GM21447 (cell line): ENCODE data around the gene ZDHHC6.
"Not testable (repeated sequence)": the region's sequence is repeated elsewhere in the genome, so short reads cannot be mapped to it uniquely, and the experiment has no call there.

Experiments used
- ATAC-seq: cut with Tn5 transposase; IDR thresholded peaks from one replicate; pipeline ENCODE4 v1.9.1; 2021; ENCODE audit not compliant: unreplicated experiment

Gene ZDHHC6

GRCh38 chr10:112446055-112446854 is 459 bp downstream of the ZDHHC6 start:
- ATAC-seq = no peak

DNA sequence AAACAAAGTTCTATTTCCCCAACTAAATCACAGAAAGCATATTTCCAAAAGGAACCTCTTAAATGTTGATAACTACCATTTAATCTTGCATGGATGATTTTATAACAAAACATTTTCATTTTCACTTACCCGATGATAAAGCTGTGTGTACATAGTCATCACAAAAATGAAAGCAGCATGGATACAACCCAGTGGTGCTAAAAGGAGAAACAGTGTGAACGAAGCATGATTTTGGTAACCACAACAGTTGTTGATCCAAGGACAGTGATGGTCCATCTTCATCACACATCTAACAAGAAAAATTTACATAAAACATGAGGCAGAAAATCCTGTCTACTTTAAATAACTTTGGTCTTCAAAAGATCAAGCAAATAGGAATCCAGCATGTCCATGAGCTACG is 4.7 kb downstream of the ZDHHC6 start:
- no peak for ATAC-seq

DNA sequence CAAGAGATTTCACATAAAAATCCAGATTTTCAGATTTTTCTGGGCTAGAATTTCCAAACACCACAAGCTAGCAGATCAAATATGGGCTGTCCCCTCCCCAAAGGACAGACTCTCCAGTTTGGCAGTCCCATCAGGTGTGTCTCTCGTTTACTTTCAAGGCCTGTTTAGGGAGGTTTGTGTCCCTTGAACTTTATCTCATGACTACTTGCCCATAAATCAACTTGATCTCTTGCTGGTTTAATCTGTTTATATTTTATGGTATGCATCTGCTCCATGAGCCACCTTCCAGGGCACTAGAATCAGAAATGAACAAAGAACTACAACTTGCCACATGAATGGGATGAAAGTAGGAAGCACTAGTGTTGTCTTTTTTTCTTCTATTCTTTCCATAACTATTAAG is 5.2 kb downstream of the ZDHHC6 start:
- ATAC-seq = no peak

GRCh38 chr10:112438356-112438755 is 8.4 kb downstream of the ZDHHC6 start:
- no peak for ATAC-seq

GRCh38 chr10:112434988-112435619 is 11.6 kb downstream of the ZDHHC6 start:
- no peak for ATAC-seq

DNA sequence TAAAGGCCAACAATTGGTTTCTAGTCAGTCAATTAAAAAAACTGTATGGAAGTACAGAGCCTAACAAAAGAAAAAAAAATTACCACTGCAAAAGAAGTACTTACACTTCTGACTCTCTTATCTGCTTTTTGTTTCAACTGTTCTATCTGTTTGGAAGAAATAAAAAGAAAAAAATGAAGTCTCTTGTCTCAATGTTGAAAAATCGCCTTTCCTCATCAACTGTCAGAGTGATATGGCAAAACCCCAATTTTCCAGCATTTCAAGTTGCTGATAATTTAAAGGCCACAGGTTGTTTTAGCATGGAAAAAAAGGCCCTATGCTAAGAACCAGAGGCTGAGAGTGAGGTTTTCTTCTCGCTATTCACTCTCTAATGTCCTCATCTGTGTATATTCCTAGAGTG is 13.6 kb downstream of the ZDHHC6 start:
- ATAC-seq = no peak

- ATAC-seq = no peak
These were observed 17.0 kb downstream of the ZDHHC6 start for GRCh38 chr10:112429654-112430230.

DNA sequence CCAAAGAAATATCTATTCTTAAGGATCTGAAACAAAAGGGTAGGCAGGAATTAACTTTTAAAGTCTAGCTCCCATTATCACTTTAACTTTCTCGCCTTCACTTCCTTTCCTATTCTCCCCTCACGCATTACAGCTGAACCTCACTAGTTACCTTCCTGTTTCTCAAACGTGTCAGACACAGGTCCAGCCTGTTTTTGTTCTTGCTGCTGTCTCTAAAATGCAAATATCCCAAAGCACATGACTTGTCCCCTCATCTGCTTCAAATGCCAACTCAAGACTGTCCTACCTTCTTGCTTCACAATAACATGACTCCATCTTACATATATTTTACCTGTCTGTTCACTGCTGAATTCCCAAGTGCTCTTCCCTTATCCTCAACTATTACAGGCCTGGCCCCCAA is 17.6 kb downstream of the ZDHHC6 start:
- peak; percentile 53 for ATAC-seq

GRCh38 chr10:112426111-112426510 is 20.6 kb downstream of the ZDHHC6 start:
- no peak for ATAC-seq

DNA sequence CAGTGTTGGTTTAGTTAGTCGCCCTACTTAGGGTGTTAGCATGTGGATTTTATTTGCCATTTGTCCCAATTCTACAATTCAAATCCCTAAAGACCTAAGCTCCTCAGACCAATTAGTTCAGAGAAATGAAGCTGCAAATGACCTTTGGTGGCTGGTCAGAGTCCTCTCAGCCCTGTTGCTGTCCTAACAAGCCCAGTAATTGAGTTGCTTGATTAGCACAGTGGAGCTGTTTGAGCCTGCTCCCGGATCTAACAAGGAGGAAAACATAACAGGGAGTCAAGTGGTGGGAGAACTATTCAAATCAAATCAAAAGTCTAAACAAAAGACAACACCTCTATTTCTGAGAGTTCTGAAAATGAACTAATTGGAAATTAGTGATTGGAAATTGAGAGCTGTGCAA is 22.1 kb downstream of the ZDHHC6 start:
- no peak for ATAC-seq

DNA sequence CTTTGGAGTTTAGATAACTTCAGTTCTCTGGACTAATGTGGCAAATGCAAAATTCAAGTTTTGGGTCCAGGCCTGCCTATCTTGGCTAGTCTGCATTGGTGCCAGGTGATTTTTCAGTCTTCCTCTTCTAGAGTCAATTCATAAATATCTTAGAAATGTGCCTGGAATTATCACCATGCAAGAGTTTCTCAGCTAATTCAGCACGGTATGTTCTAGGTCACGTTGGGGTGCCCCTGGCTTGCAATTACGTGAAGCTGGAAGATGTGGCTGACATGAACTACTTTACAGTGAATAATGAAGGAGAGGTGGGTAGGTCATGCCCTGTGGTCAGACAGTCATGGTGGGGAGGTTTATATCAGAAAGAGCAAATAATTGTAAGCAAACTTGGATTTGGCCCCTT is 25.0 kb downstream of the ZDHHC6 start:
- ATAC-seq = no peak

DNA sequence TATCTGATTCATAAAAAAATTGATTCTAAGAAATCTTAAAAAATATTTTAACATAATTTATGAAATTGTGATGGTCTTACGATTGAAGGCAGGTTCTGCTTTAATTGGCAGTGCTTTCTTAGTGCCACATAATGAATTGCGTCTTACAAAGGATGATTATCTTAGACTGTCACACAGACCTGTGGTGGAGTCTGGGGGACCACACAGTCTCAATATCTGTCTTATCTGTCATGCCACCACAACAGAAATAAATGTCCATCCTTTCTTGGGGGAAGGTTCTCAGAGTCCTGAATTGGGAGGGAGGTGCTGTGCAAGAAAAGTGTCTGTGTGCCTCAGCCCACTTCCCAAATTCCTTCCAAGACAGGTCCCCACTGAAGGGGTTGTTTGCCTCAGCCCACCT is 34.0 kb downstream of the ZDHHC6 start:
- ATAC-seq = no peak

DNA sequence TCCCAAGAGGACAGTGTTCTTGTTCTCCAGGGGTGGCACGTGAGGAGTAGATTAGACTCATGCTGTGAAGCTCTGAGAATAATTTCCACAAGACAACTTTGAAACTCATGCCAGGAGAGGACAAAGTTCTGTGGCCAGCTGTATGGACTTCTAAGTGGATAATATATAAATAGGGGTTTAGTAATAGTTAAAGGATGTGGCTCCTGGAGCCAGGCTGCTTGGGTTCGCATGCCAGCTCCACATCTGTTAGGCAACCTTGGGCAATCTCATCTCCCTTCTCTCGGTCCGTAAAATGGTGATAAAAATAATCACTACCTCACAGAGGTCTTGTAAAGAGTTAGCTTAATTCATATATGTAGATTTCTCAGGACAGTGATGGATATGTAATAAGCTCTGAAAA is 37.0 kb downstream of the ZDHHC6 start:
- ATAC-seq = no peak

DNA sequence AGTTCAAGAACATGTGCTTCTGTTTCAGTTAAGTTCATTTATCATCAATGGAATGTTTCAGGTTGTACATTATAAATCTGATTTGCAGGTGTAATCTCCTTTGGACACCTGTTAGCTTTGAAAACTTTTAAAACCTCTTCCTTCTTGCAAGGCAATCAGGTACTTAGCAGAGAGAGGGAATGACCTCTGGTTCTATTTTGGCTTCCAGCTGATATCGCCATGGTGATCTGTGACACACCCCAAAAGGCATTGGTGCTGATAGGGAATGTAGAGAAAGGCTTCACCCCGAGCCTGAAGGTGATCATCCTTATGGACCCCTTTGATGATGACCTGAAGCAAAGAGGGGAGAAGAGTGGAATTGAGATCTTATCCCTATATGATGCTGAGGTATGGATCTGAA is 37.4 kb downstream of the ZDHHC6 start:
- ATAC-seq = no peak

GRCh38 chr10:112407696-112408095 is 39.0 kb downstream of the ZDHHC6 start:
- no peak for ATAC-seq

DNA sequence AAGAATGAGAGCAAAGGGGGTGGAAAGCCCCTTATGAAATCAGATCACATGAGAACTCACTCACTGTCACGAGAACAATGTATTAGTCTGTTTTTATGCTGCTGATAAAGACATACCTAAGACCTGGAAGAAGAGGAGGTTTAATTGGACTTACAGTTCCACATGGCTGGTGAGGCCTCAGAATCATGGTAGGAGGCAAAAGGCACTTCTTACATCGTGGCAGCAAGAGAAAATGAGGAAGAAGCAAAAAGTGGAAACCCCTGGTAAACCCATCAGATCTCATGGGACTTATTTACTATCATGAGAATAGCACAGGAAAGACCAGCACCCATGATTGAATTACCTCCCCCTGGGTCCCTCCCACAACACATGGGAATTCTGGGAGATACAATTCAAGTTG is 39.9 kb downstream of the ZDHHC6 start:
- ATAC-seq = not testable (repeated sequence)

DNA sequence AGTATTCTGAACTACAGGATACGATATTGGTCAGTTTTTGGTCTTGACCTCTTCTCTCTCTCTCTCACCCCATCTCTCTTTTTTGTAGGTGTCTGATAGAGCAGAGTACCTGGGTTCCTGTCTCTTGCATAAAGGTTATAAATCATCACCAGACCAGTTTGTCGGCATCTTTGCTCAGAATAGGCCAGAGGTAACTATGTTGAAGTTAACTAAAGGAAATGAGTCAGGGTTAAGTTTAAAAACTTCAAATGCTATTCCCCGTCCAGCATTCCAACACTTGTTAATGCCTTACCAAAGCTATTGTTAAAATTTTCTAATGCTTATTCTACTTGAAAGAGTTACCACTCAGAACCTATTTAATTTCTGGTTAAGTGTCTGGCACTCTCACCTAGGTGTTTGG is 42.1 kb downstream of the ZDHHC6 start:
- no peak for ATAC-seq

- ATAC-seq = no peak
These were observed 43.8 kb downstream of the ZDHHC6 start for GRCh38 chr10:112402917-112403316.

DNA sequence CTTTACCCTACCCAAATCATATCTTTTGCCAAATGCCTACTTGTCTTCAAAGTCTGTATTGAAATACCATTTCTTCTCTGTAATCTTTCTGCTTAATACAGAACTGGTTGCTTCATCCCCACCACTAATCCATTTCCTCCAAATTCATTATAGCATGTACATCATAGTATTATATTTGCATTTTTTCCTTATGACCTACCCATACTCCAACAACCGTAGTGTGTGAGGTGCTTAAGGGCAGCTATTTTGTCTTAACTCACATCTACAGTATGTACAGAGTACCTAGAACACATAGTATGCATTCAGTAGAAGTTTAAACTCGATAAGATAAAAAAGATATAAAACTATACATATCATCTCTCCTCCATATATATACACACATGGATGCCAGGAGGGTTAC is 49.1 kb downstream of the ZDHHC6 start:
- no peak for ATAC-seq

DNA sequence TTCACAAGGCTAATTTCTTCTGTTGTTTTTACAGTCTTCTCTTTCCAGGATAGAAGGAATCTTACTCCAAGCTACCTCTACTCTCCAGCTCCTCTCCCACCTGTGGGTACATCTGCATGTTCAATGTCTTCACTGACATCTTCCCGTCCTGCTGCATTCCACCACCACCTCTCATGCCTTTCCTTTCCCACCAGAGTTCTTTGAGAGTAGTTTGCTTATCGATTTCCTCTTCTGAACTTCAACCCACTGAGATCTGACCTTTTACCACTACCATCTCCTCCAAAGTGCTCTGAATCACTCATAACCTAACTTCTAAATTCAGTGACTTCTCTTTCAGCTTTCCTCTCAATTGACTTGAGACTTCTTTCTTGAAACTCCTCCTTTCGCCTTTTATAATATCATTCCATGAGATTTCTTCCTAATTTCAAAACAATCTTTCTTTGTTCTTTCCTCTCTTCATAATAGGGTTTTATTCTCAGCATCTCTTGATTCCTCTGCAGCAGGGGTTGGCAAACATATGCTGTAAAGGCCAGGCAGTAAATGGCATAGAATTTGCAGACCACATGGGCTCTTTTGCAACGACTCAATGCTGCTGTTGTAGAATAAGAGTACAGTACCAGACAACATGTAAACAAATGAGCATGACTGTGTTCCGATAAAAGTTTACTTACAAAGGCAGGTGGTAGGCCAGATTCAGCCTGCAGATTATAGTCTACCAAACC is 50.7 kb downstream of the ZDHHC6 start:
- no peak for ATAC-seq

GRCh38 chr10:112394475-112394875 is 52.2 kb downstream of the ZDHHC6 start:
- no peak for ATAC-seq

GRCh38 chr10:112393827-112394226 is 52.9 kb downstream of the ZDHHC6 start:
- ATAC-seq = no peak
